GM18505 (cell line): Measurements from ENCODE around the gene FMN1.

Experiments used
- ATAC-seq: cut with Tn5 transposase; IDR thresholded peaks from one replicate; pipeline ENCODE4 v1.9.1; 2021; ENCODE audit not compliant: unreplicated experiment
- POLR2A ChIP-seq: IDR thresholded peaks from 4 replicates; pipeline ENCODE4 v1.6.1; 2011; ENCODE audit warnings: borderline replicate concordance; ENCODE audit not compliant: insufficient read depth, insufficient read length; ENCODE audit errors: extremely low read depth

Gene FMN1

DNA sequence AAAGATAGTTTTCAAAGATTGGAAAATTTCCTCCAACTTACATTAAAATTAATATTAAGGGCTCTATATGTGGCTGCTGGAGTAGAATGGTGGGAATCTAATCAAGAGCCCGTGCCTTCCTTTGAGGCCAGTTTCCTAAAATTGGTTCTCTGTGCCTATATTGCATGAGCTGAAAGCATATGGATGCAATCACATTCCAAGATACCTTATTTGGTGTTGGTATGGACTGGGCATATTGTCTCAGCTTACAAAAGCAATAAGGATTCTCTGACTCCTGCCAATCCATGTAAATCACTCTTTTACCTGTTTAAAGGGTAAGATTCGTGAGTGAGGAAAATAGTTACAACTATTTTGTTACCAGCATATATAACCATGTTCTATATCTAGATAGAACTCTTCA, 365.1 kb downstream of the FMN1 start:
- TF ChIP-seq POLR2A, result no peak
- ATAC-seq, result no peak

DNA sequence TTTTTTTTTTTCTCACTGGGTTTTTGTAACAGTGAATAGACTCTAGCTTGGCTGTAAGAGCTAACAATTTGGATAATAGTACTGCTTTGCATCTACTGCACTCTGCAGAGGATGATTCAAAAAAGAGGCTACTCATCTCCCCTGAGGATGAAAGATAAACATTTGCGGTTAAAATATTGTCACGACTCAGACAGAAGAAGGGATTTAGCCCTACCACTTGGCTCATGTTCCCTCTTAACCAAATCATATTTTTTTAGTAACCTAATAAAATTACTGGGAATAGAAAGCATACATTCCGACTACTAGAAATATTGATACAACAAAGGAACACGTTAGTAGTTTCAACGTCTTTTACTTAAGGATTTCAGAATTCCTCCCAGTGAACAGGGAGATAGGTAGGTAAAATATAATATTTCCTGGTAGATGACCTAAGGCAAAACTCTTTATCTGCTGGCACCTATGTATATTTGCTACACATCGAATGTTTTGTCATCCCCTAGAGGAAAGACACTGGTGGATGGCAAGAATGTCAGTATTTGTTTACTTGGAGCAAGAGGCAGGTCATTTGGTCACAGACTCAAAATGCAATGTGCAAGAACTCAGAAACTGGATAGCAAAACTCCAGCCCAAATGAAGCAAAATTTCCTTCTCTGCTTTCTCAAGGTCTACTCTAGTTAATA, 365.9 kb downstream of the FMN1 start:
- TF ChIP-seq POLR2A, result no peak
- ATAC-seq, result no peak

GRCh38 chr15:32826685-32827084, 367.8 kb downstream of the FMN1 start:
- ATAC-seq, result no peak
- TF ChIP-seq POLR2A, result no peak

GRCh38 chr15:32825219-32825618, 369.3 kb downstream of the FMN1 start:
- ATAC-seq, result no peak
- no peak for TF ChIP-seq POLR2A

- TF ChIP-seq POLR2A, result no peak
- no peak for ATAC-seq
Observed at GRCh38 chr15:32824777-32825176, 369.7 kb downstream of the FMN1 start.

- no peak for ATAC-seq
- TF ChIP-seq POLR2A, result no peak
Observed at GRCh38 chr15:32823750-32824149, 370.8 kb downstream of the FMN1 start.

DNA sequence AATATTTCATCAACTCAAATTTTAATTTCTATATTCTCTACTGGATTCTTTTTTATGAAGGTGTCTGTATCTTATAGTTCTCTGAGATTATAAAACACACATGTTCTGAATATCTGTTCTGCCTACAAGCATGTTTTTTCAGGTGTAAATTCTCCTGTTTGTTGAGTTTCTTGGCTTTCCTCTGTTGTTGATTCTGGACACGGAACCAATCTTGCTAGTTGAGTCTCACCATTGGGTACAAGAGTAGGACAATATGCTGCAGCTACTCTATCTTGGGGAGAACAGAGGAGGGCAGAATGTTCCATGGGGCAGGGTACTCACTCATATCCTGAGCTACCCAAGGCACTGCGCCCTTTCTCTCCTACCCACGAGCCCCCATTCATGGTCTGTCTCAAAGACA, 371.8 kb downstream of the FMN1 start:
- ATAC-seq, result no peak

DNA sequence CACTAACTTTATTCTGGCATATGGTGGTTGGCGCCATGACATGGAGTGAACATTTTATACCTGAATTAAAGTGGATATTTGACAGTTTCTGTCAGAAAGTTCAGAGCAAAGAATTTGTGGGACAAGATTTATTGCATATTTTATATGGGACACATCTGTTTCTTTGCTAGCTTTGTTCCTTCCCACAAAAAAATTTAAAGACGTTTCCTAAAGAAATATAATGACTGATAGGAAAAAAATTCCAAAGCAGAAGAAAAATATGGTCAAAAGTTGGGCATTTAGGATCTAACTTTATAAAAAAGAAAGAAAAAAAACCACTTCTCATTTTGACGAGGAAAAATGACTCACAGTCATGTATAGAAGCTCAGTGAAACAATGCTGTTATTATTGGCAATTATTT, 375.1 kb downstream of the FMN1 start:
- ATAC-seq, result no peak
- TF ChIP-seq POLR2A, result no peak

More for the DNA sequence above, 371.8 kb downstream of the FMN1 start:
- no peak for TF ChIP-seq POLR2A

DNA sequence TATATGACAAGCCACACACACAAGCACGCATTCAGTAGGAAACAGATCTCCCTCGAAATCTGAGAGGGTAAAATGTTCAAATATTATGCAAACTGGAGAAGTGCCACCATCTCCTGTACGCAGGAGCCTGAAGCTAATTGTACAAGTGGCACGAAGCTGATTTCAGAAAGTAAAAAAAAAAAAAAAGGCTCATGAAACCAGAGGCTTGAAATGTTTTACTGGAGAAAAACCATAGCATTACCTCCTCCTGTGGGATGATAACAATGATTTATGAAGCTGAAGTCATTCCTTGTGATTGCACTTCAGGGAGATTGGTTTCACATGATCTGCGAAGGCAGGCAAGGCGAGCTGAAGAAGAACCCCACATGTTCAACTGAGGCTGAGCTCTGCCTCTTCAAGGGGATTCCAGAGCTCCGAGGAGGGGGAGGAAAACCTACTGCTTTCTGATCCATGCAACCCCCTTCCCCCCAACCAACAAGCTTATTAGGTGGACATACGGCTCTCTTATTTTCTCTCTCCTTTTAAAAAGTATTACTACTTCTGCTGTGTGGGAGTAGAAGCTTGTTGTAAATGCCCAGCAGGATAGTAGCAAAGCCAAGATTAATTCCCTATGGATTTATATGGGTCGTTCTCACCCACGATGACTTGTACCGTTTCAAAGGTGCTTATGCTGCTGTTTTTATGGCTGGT, 375.6 kb downstream of the FMN1 start:
- no peak for ATAC-seq
- TF ChIP-seq POLR2A, result no peak

DNA sequence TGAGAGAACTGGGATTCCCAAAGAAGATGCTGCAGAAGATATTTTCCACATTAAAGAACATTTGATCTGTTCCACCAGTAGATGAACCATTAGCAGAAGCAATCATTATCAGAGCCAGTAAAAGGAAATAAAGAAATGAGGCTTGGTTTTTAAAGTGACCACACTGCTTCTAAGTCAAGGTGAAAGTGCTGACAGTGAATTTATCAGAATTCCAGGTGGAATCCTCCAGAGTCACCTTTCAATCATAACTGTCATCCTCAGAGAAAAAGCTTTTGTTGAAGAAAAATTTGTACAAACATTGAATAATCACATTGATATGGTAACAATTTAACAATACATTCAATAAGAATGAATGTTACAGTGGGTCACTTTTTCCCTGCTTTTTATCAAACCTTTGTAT, 376.9 kb downstream of the FMN1 start:
- TF ChIP-seq POLR2A, result no peak
- ATAC-seq, result no peak

- ATAC-seq, result no peak
- TF ChIP-seq POLR2A, result no peak
Observed at GRCh38 chr15:32807331-32807730, 387.2 kb downstream of the FMN1 start.

DNA sequence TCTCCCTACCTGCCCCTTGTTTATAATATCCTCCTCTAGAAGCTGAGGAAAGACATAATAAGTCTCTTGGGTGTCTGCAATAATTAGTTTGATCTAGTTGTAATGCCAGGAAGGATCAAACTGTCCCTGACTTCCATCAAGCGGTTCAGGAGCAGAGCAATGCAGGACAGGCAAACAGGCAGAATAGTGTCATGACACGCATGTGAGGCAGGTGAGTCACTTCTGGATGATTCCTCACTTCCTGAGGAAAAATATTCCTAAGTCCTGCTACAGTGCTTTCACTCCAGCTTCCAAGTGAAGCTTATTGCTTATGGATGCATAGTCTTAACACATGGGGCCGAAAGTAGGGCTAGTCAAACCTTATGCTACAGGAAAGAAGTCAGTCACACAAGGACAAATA, 390.9 kb downstream of the FMN1 start:
- ATAC-seq, result no peak
- no peak for TF ChIP-seq POLR2A

GRCh38 chr15:32802286-32802936, 392.1 kb downstream of the FMN1 start:
- no peak for ATAC-seq
- TF ChIP-seq POLR2A, result no peak

DNA sequence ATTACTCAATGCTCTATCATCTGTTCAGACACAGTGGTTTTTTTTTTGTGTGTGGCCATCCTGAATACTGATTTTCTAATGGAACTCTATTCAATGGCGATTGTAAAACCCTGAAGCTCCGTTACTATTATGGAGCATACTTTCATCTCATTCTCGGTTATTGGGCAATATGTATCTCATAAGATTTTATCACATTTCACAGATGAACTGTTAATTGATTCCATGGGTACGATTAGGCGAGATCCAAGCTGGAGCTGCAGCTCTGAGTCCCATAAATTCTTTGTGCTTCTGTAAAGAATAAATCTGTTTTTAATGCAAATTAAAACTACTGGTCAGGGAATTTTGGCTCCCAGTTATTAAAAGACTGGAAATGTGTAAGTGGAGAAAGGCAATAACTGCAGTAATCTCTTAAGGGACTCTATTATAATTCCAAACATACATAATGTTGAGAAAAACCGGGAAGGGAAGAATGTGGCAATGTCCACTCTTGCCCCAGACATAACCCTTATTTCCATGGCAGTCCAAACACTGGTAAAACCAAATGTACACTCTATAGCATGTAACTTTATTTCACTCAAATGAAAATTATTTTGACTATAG, 394.5 kb downstream of the FMN1 start:
- ATAC-seq, result no peak
- no peak for TF ChIP-seq POLR2A

- no peak for TF ChIP-seq POLR2A
- ATAC-seq, result no peak
Observed at GRCh38 chr15:32796856-32797255, 397.7 kb downstream of the FMN1 start.

DNA sequence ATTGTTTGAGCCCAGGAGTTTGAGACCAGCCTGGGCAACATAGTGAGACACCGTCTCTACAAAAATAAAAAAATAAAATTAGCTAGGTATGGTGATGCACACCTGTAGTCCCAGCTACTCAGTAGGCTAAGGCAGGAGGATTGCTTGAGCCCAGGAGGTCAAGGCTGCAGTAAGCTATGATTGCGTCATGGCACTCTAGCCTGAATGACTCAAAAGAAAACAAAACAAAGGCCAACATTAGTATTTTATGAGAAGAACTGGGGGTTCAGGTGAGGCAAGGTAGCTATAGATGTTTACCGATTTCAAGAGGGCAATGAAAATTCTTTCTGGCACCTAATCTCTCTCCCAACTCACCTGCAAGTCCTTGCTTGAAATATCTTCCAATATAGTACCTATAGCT, 399.5 kb downstream of the FMN1 start:
- no peak for TF ChIP-seq POLR2A
- no peak for ATAC-seq
